ENCODE data around the gene PCBP3. TPM values are rescaled to one million over a fixed set of nuclear protein-coding genes. Genes with fewer than 3 reads are reported as not detected.

The PCBP3 gene
- total and polyA plus RNA-seq, 10 of the 15 experiments (the other 5 are each of a cell fraction or from before 2014, with no cell fraction given), result 0.09 to 1.3 (median 0.46) TPM; not detected in 3

GRCh38 chr21:45965084-45965809 is 321.7 kb downstream of the PCBP3 start:
- TF ChIP-seq YY1 (IDR thresholded peaks at IDR 0.05; ENCODE audit: low read depth, low read length) (no peak), DPF2 (IDR thresholded peaks at IDR 0.05) (no peak), ZNF207 (IDR thresholded peaks at IDR 0.05; ENCODE audit: borderline replicate concordance) (no peak), TCF7 (IDR thresholded peaks at IDR 0.05; ENCODE audit: borderline replicate concordance) (no peak), JUNB (IDR thresholded peaks at IDR 0.05) (no peak), HSF1 (IDR thresholded peaks at IDR 0.05; ENCODE audit: low read depth, low read length) (no peak), PKNOX1 (IDR thresholded peaks at IDR 0.05) (no peak), KLF5 (IDR thresholded peaks at IDR 0.05; ENCODE audit: partially characterized antibody) (no peak), TBL1XR1 (IDR thresholded peaks at IDR 0.05; ENCODE audit: low read depth, low read length) (no peak), BHLHE40 (IDR thresholded peaks at IDR 0.05; ENCODE audit: borderline replicate concordance in 1 of 2, low read depth in 2 of 2, low read length in 1 of 2) (no peak)
- in situ Hi-C loops (cut with MboI) (no loop called here), intact Hi-C loops (cut with micrococcal nuclease; ENCODE audit: unreplicated experiment) (no loop called here)
- H2AFZ ChIP-seq (ENCODE audit: control insufficient read depth, low read depth, low read length), result no peak overlapping the region
- no peak for DNase-seq (ENCODE audit: low read depth, low spot score)
- no peaks in the 10 kb centered on the region for H3K36me3 ChIP-seq (ENCODE audit: control insufficient read depth in 2 of 2, insufficient read depth in 2 of 2, low read length in 1 of 2)
- no peaks in the 10 kb centered on the region for H3K27me3 ChIP-seq (replicated peaks in 1 of 2; ENCODE audit: control insufficient read depth in 2 of 2, insufficient read depth in 2 of 2, low read length in 1 of 2)
- H3K4me3 ChIP-seq, result no peak overlapping the region
- RAD21 ChIA-PET (ENCODE audit: unreplicated experiment), result no interaction called here
- no peaks in the 10 kb centered on the region; the same call in 2 of the 3 replicates for H3K9me3 ChIP-seq (replicated peaks; ENCODE audit: control insufficient read depth, insufficient read depth, low read length)
- no peaks in the 10 kb centered on the region for H3K4me1 ChIP-seq (ENCODE audit: control insufficient read depth, insufficient read depth, low read length)
- ATAC-seq, result no peak
- no peak for FAIRE-seq
- no peak overlapping the region for H3K27ac ChIP-seq (ENCODE audit: control insufficient read depth, insufficient read depth)
- CTCF ChIA-PET, result no interaction called here
- POLR2A ChIA-PET, result no interaction called here
- no TSS peak for BruUV-seq (replicated peaks)
- WGBS (ENCODE audit: insufficient coverage, insufficient replicate concordance, low lambda C conversion rate, missing lambda C conversion rate), result 0% methylated on average over 4 of the region's 4 CpGs
- H3K9ac ChIP-seq (ENCODE audit: control insufficient read depth, insufficient read depth, low read length), result no peak overlapping the region
- SMC1A ChIA-PET (ENCODE audit: uncharacterized antibody, unreplicated experiment), result no interaction called here
- no peaks in the 10 kb centered on the region for H4K20me1 ChIP-seq (ENCODE audit: control insufficient read depth, insufficient read depth)
- H3K4me2 ChIP-seq (ENCODE audit: control insufficient read depth, insufficient read depth), result no peak overlapping the region
- H3K79me2 ChIP-seq (ENCODE audit: control insufficient read depth, insufficient read depth, low read length), result no peaks in the 10 kb centered on the region

Data from GM12878 (cell line).